Choroid plexus epithelial cell (primary cell): Measurements from ENCODE around the gene TMEM258.

Source experiments
- DNase-seq: peaks from one replicate; pipeline ENCODE4 v3.0.0-alpha.2; 2010; ENCODE audit warnings: low read depth
- H3K4me3 ChIP-seq: 2 replicates; pipeline ENCODE4 v1.5.1; 2011; ENCODE audit warnings: low read depth, mild to moderate bottlenecking, control low read depth, low read length, moderate library complexity
- TF ChIP-seq, protein P1 (sequence below): conservative IDR thresholded peaks from 2 replicates; pipeline ENCODE4 v1.5.1; 2011; ENCODE audit warnings: low read depth, mild to moderate bottlenecking, control low read depth, inconsistent platforms, low read length, moderate library complexity

TMEM258 gene

DNA sequence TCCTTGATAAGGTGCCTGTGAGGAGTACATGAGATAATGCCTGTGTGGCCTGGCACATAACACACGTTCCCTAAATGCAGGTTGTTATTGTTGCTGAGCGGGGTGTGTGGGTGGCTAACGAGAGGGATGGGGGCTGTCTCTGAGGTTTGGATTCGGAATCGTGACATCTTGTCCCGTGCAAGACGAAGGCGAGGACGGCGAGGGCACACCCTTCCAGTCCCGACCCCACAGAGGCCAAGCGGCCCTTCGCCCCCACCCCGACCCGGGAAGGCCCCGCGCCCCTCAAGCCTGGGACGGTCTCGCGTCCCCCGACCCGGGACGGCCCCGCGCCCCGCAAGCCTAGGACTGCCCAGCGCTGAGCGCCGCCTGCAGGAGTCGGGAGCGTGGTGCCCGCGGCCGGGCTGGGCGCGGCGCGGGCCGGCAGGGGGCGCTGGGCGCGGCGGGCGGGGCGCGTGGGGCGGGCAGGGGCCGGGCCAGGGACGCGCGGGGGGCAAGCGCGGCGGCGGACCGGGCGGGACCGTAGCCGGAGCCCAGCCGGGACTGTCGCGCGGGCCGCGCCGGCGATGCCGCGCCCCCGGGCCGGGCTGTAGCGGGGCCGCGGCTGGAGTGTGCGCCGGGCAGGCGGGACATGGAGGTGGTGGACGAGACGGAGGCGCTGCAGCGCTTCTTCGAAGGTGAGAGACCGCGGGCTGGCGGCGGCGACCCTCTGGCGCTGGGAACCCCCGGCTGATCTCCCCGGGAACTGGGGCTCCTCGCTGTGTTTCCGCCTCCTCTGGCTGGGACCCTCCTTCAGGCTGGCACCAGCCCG, 40.1 kb downstream of the TMEM258 start, which contains the start of gene MYRF:
Gene MYRF, plus strand, starts transcription at position 520 of the 808 bp plus-strand sequence. Its CDS starts 109 bp downstream, at position 629.
- H3K4me3 ChIP-seq: peak within 1 kb of the TSS; percentile 73
- DNase-seq: no peak
- TF ChIP-seq, protein P1, sequence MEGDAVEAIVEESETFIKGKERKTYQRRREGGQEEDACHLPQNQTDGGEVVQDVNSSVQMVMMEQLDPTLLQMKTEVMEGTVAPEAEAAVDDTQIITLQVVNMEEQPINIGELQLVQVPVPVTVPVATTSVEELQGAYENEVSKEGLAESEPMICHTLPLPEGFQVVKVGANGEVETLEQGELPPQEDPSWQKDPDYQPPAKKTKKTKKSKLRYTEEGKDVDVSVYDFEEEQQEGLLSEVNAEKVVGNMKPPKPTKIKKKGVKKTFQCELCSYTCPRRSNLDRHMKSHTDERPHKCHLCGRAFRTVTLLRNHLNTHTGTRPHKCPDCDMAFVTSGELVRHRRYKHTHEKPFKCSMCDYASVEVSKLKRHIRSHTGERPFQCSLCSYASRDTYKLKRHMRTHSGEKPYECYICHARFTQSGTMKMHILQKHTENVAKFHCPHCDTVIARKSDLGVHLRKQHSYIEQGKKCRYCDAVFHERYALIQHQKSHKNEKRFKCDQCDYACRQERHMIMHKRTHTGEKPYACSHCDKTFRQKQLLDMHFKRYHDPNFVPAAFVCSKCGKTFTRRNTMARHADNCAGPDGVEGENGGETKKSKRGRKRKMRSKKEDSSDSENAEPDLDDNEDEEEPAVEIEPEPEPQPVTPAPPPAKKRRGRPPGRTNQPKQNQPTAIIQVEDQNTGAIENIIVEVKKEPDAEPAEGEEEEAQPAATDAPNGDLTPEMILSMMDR: peak; percentile 45

- H3K4me3 ChIP-seq: no peak overlapping the region
- no peak for DNase-seq
- TF ChIP-seq, protein P1: no peak
Observed at GRCh38 chr11:61751384-61751783, 41.0 kb downstream of the TMEM258 start.

DNA sequence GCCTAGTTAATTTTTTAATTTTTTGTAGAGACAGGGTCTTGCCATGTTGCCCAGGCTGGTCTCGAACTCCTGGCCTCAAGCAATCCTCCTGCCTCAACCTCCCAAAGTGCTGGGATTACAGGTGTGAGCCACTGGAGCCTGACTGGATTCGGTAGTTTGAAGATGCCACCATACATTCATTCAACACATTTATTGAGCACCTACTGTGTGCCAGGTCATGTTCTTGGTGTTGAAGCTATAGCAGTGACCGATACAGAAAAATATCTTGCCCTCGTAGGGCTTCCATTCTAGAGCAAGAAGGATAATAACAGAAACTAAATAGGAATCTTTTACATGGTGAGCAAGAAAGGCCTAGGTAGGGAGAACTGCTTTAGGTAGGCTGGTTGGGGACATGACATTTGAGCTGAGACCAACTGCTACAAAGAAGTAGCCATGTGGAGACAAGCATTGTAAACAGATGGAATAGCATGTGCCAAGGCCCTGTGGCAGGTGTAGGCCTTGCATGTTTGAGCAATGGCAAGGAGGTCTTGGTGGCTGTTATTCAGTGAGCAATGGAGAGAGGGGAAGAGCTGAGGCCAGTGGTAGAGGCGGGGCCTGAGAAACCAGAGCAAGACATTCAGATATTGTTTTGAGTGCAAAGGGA, 41.6 kb downstream of the TMEM258 start:
- TF ChIP-seq, protein P1: no peak
- no peak for DNase-seq
- no peak overlapping the region for H3K4me3 ChIP-seq

DNA sequence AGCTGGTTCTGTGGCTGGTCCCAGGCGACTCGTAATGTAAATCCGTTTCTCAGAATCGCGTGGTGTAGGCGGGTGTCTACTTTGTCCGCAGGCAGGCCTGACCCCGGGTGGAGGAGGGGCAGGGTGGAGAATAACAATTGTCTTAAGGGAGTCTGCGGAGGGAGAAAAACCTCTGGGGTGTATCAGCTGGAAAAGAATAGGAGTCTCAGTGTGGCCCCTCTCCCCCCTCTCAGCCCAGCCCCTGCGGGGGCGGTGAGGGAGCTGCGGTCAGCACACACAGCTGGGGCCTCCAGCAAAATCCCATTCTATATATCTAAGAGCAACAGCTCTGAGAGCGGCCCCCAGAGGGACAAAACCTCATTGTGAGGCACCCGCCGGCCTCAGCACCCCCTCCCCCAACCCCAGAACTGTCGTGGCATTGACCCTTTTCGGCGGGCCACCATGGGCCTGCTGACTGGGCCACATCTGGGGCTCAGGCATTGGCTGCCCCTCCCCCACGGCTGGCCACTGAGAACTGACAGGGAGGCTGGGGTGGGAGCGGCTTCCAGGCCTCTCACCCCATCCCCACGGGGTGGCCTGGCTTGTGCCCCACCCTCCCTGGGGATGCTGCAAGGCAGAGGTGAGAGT, 42.7 kb downstream of the TMEM258 start:
- H3K4me3 ChIP-seq: no peak overlapping the region
- peak; percentile 54 for DNase-seq
- TF ChIP-seq, protein P1: no peak

DNA sequence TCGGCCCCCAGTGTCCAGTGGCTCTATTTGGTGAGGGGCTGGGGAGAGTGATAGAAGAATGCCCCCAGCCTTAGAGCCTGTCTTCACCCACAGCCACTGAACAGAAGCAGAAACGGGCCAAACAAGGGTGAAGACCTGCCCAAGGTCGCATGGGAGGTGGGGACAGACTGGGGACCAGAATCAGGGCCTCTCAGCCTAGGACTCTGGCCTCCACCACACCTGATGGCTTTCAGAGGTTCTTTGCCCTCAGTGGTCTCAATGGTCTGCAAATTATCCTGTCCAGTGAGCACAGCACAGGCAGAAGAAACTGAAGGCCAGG, 44.5 kb downstream of the TMEM258 start:
- H3K4me3 ChIP-seq: no peak overlapping the region
- DNase-seq: no peak
- TF ChIP-seq, protein P1: no peak

GRCh38 chr11:61747192-61747966, 45.0 kb downstream of the TMEM258 start:
- no peak overlapping the region for H3K4me3 ChIP-seq
- TF ChIP-seq, protein P1: peak; percentile 90
- peak; percentile 79 for DNase-seq
